HepG2 (cell line): ENCODE data around the gene ADGRL3. TPM values are rescaled to one million over a fixed set of nuclear protein-coding genes. Genes with fewer than 3 reads are reported as not detected.

ENCODE experiments used
- ATAC-seq: fragments of 200-7000 bp; cut with Tn5 transposase; 3 replicates; pipeline ENCODE4 v1.9.1; 2020; ENCODE audit warnings: mild to moderate bottlenecking, moderate library complexity
- BruUV-seq: library from RNA; stranded (reverse); fragments of 400-500 nt; replicated peaks from 2 replicates; lab custom pipeline; 2021; lab: Mats Ljungman, UMichigan
- CTCF ChIA-PET: fragments of 300-600 bp; formaldehyde crosslinking; extraction: SDS; loops from one replicate; lab custom pipeline; 2021; ENCODE audit warnings: low total read pairs, inconsistent platforms, low intra/inter-chr PET ratio; lab: Yijun Ruan, JAX
- POLR2A ChIA-PET: fragments of 350-600 bp; sonication (Branson Sonifier 250); formaldehyde crosslinking; loops from one replicate; lab custom pipeline; 2020; ENCODE audit warnings: antibody characterized with exemption, inconsistent platforms; lab: Yijun Ruan, JAX
- DNase-seq: peaks from one replicate; pipeline ENCODE4 v3.0.0-alpha.2; 2015; ENCODE audit warnings: low spot score
- FAIRE-seq: peaks from 3 replicates; lab custom pipeline; 2011; peaks lifted over from hg19 to GRCh38; lab: Jason Lieb, UNC
- H2AFZ ChIP-seq: one replicate; pipeline ENCODE4 v1.6.1; 2011; ENCODE audit warnings: low read length, inconsistent platforms
- H3K27ac ChIP-seq: fragments of 300-600 bp; 3 replicates; pipeline ENCODE4 v1.8.0; 2011; ENCODE audit warnings: mixed run types, mild to moderate bottlenecking, mixed read lengths, low read length, inconsistent platforms; ENCODE audit not compliant: insufficient read depth; ENCODE audit errors: extremely low read length
- H3K27me3 ChIP-seq, 2 experiments: fragments of 200-600 bp in 1 of 2; 2 replicates in 1 of 2; 3 replicates in 1 of 2; pipeline versions ENCODE4 v1.6.0 to v1.8.0; 2011; ENCODE audit warnings: low read length in 2 of 2, mild to moderate bottlenecking in 2 of 2, moderate library complexity in 2 of 2, inconsistent platforms in 1 of 2; ENCODE audit not compliant: insufficient read depth in 2 of 2, control insufficient read depth in 1 of 2
- H3K36me3 ChIP-seq, 2 experiments: fragments of 200-600 bp in 1 of 2; replicated peaks in 1 of 2; 2 replicates in 1 of 2; 3 replicates in 1 of 2; pipeline versions ENCODE4 v1.5.1 to v1.8.0; 2011; ENCODE audit warnings: low read length in 2 of 2, inconsistent platforms in 1 of 2; ENCODE audit not compliant: insufficient read depth in 2 of 2, control insufficient read depth in 1 of 2
- H3K4me1 ChIP-seq: 2 replicates; pipeline ENCODE4 v1.5.1; 2012; ENCODE audit warnings: low read length, inconsistent platforms; ENCODE audit not compliant: insufficient read depth
- H3K4me2 ChIP-seq: 2 replicates; pipeline ENCODE4 v1.6.0; 2011; ENCODE audit warnings: low read depth, low read length, inconsistent platforms
- H3K4me3 ChIP-seq, 3 experiments: fragments of 200-600 bp in 1 of 3; sonication (generic), shearing (Covaris generic) in 1 of 3; replicated peaks in 1 of 3; 2 replicates each; pipeline ENCODE4 v1.5.1; 2011 to 2016; ENCODE audit warnings: low read length in 3 of 3, inconsistent platforms in 2 of 3, low read depth in 2 of 3, mild to moderate bottlenecking in 2 of 3, control low read depth in 1 of 3, mixed read lengths in 1 of 3; ENCODE audit not compliant: insufficient read depth in 1 of 3
- H3K79me2 ChIP-seq: one replicate; pipeline ENCODE4 v1.6.1; 2011; ENCODE audit warnings: low read length, inconsistent platforms; ENCODE audit not compliant: insufficient read depth
- H3K9ac ChIP-seq: 2 replicates; pipeline ENCODE4 v1.6.0; 2011; ENCODE audit warnings: mild to moderate bottlenecking, low read depth, low read length, inconsistent platforms; ENCODE audit not compliant: insufficient read depth
- H3K9me3 ChIP-seq: 2 replicates; pipeline ENCODE4 v1.5.1; 2012; ENCODE audit warnings: mild to moderate bottlenecking, low read length
- H4K20me1 ChIP-seq: 2 replicates; pipeline ENCODE4 v1.6.0; 2011; ENCODE audit warnings: inconsistent platforms, mild to moderate bottlenecking, low read length, moderate library complexity; ENCODE audit not compliant: insufficient read depth
- AFF4 ChIP-seq: sonication (generic); formaldehyde crosslinking; IDR thresholded peaks from 2 replicates; pipeline ENCODE4 v1.4.0; 2020; ENCODE audit warnings: missing genetic modification reagents
- ARNT ChIP-seq: fragments of 450-650 bp; IDR thresholded peaks from 2 replicates; pipeline ENCODE4 v1.6.1; 2017
- ATF6 ChIP-seq: sonication (generic); formaldehyde crosslinking; conservative IDR thresholded peaks from 2 replicates; pipeline ENCODE4 v1.4.0; 2020; ENCODE audit warnings: missing genetic modification reagents
- BCL3 ChIP-seq: sonication (generic); formaldehyde crosslinking; IDR thresholded peaks from 2 replicates; pipeline ENCODE4 v1.5.1; 2020; ENCODE audit warnings: mild to moderate bottlenecking, missing genetic modification reagents, moderate library complexity
- CAMTA2 ChIP-seq: sonication (generic); formaldehyde crosslinking; IDR thresholded peaks from 2 replicates; pipeline ENCODE4 v1.4.0; 2020; ENCODE audit warnings: mild to moderate bottlenecking, missing genetic modification reagents, borderline replicate concordance
- CREB1 ChIP-seq, 2 experiments: fragments of 450-650 bp in 1 of 2; IDR thresholded peaks; 2 replicates each; pipeline ENCODE4 v1.6.1; 2016 to 2017; ENCODE audit warnings: control low read depth in 1 of 2, mild to moderate bottlenecking in 1 of 2, missing compliant biosample characterization in 1 of 2, missing genetic modification characterization in 1 of 2
- ELF3 ChIP-seq: IDR thresholded peaks from 2 replicates; pipeline ENCODE4 v1.6.1; 2016; ENCODE audit warnings: missing genetic modification reagents, missing compliant biosample characterization
- ERF ChIP-seq: IDR thresholded peaks from 2 replicates; pipeline ENCODE4 v1.6.1; 2018; ENCODE audit warnings: missing biosample characterization, missing genetic modification reagents
- FOXO1 ChIP-seq: sonication (generic); formaldehyde crosslinking; IDR thresholded peaks from 2 replicates; pipeline ENCODE4 v1.4.0; 2020; ENCODE audit warnings: missing genetic modification reagents
- RXRA ChIP-seq: sonication (generic); formaldehyde crosslinking; IDR thresholded peaks from 2 replicates; pipeline ENCODE4 v1.5.1; 2020; ENCODE audit warnings: missing genetic modification reagents
- ZNF253 ChIP-seq: sonication (generic); formaldehyde crosslinking; IDR thresholded peaks from 2 replicates; pipeline ENCODE4 v1.8.0; 2022; ENCODE audit warnings: mild to moderate bottlenecking, missing genetic modification reagents, borderline replicate concordance
- ZNF282 ChIP-seq: fragments of 450-650 bp; IDR thresholded peaks from 2 replicates; pipeline ENCODE4 v1.6.1; 2018; ENCODE audit not compliant: partially characterized antibody
- ZNF569 ChIP-seq: sonication (generic); formaldehyde crosslinking; IDR thresholded peaks from 2 replicates; pipeline ENCODE4 v1.5.0; 2020; ENCODE audit warnings: mild to moderate bottlenecking, missing genetic modification reagents, moderate library complexity, borderline replicate concordance
- ZNF841 ChIP-seq: sonication (generic); formaldehyde crosslinking; IDR thresholded peaks from 2 replicates; pipeline ENCODE4 v1.8.1; 2023; ENCODE audit warnings: missing genetic modification reagents, borderline replicate concordance
- ZSCAN31 ChIP-seq: sonication (generic); formaldehyde crosslinking; IDR thresholded peaks from 2 replicates; pipeline ENCODE4 v1.5.0; 2020; ENCODE audit warnings: low read depth, mild to moderate bottlenecking, missing genetic modification reagents
- WGBS: methylation state at CpG from one replicate; pipeline ENCODE4 v1.1.6; 2017; ENCODE audit warnings: low lambda C conversion rate; 5-methylcytosine and 5-hydroxymethylcytosine counted together
- in situ Hi-C: cut with HindIII; loops from 2 replicates; pipeline ENCODE4 v1.10.0; 2017; ENCODE audit warnings: low pct_unique_long_range_greater_than_20kb; ENCODE audit not compliant: extremely low pct_ligation_motif_present
- intact Hi-C: fragments of 100-400 bp; cut with micrococcal nuclease; formaldehyde crosslinking; loops from one replicate; pipeline ENCODE4 v1.10.0; 2022; ENCODE audit not compliant: unreplicated experiment
- polyA plus RNA-seq, 8 experiments: library from polyadenylated mRNA; depleted of rRNA in 3 of 8; stranded (reverse) in 7 of 8; unstranded in 1 of 8; fragments of >200 nt; fragmentation: Illumina TruSeq in 4 of 8; extraction: Trizol in 4 of 8; gene quantifications; 2 replicates each; pipeline versions ENCODE4 v1.2.1 to v1.2.3, GENCODE V29; 2011 to 2016; ENCODE audit warnings: low read depth in 4 of 8, missing spikeins in 1 of 8, mixed read lengths in 1 of 8; ENCODE audit not compliant: insufficient read depth in 1 of 8
- total RNA-seq, 5 experiments: library from RNA; depleted of rRNA; stranded (reverse); fragments of >200 nt; fragmentation: Illumina TruSeq; extraction: Trizol; gene quantifications; 2 replicates each; pipeline ENCODE4 v1.2.3, GENCODE V29; 2016; ENCODE audit warnings: low read depth in 1 of 5
- TF ChIP-seq, protein P1 (sequence below): sonication (generic); formaldehyde crosslinking; conservative IDR thresholded peaks from 2 replicates; pipeline ENCODE4 v1.8.1; 2023; ENCODE audit warnings: missing genetic modification reagents

ADGRL3 gene
- total and polyA plus RNA-seq, 2 of the 13 experiments (the other 11 are each of a cell fraction or from before 2014, with no cell fraction given) = 0.04 to 0.05 TPM

DNA sequence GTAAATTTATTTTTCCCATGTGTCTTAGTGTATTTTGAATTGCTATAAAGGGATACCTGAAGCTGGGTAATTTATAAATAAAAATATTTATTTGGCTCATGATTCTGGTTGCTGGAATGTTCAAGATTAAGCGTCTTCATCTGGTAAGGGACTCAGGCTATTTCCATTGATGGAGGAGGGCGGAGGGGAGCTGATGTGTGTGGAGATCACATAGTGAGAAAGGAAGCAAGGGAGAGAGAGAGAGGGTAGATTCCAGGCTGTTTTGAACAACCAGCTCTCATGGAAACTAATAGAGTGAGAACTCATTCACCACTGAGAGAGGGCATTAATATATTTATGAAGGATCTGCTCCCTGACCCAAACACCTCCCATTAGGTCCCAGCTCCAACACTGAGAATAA, 39.6 kb upstream of the ADGRL3 start:
- no peak overlapping the region for H3K4me3 ChIP-seq
- H3K27me3 ChIP-seq = no peaks in the 10 kb centered on the region
- H3K36me3 ChIP-seq = no peaks in the 10 kb centered on the region
- WGBS = 47% methylated on average over 2 of the region's 2 CpGs
- DNase-seq (no peak), ATAC-seq (no peak), FAIRE-seq (no peak)
- H3K9ac ChIP-seq = no peak overlapping the region
- POLR2A ChIA-PET = no interaction called here
- CTCF ChIA-PET = no interaction called here
- no TSS peak for BruUV-seq
- no peak overlapping the region for H3K4me2 ChIP-seq
- no peak overlapping the region for H2AFZ ChIP-seq
- H4K20me1 ChIP-seq = no peaks in the 10 kb centered on the region
- no peak overlapping the region for H3K27ac ChIP-seq
- no peaks in the 10 kb centered on the region for H3K9me3 ChIP-seq
- no peaks in the 10 kb centered on the region for H3K79me2 ChIP-seq
- H3K4me1 ChIP-seq = no peaks in the 10 kb centered on the region
- intact Hi-C loops = no loop called here
- in situ Hi-C loops = no loop called here
- TF ChIP-seq ELF3 (CRISPR knock-in tag) = no peak
- no peak for TF ChIP-seq ARNT
- no peak for TF ChIP-seq ZNF282
- TF ChIP-seq ZNF841 = no peak
- TF ChIP-seq CAMTA2 = no peak
- no peak for TF ChIP-seq ERF (CRISPR knock-in tag)
- TF ChIP-seq ZSCAN31 (CRISPR knock-in tag) = no peak
- no peak for TF ChIP-seq ZNF569 (CRISPR knock-in tag)
- TF ChIP-seq CREB1 (IDR thresholded peaks at IDR 0.05) = no peak
- no peak for TF ChIP-seq CREB1 (CRISPR knock-in tag; IDR thresholded peaks at IDR 0.05)
- no peak for TF ChIP-seq FOXO1 (CRISPR knock-in tag)
- TF ChIP-seq RXRA (CRISPR knock-in tag) = no peak
- no peak for TF ChIP-seq ZNF253 (CRISPR knock-in tag)
- TF ChIP-seq ATF6 (CRISPR knock-in tag) = no peak
- TF ChIP-seq BCL3 (CRISPR knock-in tag) = no peak
- no peak for TF ChIP-seq AFF4
- TF ChIP-seq, protein P1, sequence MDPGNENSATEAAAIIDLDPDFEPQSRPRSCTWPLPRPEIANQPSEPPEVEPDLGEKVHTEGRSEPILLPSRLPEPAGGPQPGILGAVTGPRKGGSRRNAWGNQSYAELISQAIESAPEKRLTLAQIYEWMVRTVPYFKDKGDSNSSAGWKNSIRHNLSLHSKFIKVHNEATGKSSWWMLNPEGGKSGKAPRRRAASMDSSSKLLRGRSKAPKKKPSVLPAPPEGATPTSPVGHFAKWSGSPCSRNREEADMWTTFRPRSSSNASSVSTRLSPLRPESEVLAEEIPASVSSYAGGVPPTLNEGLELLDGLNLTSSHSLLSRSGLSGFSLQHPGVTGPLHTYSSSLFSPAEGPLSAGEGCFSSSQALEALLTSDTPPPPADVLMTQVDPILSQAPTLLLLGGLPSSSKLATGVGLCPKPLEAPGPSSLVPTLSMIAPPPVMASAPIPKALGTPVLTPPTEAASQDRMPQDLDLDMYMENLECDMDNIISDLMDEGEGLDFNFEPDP (CRISPR knock-in tag) = no peak
